Neural crest cell (in vitro differentiated cells): ENCODE data around the gene RUNX2. TPM values are rescaled to one million over a fixed set of nuclear protein-coding genes. Genes with fewer than 3 reads are reported as not detected.

Experiments
- DNase-seq: peaks from one replicate; pipeline ENCODE4 v3.0.0; 2021; ENCODE audit warnings: low read depth, mixed read lengths, low spot score
- H3K27ac Mint-ChIP-seq: one replicate; pipeline ENCODE4 v1.8.0; 2021; ENCODE audit warnings: mild to moderate bottlenecking, mixed read lengths; ENCODE audit not compliant: unreplicated experiment
- H3K27me3 Mint-ChIP-seq: 2 replicates; pipeline ENCODE4 v1.8.0; 2021; ENCODE audit warnings: low read depth, mild to moderate bottlenecking, mixed read lengths
- H3K36me3 Mint-ChIP-seq: 2 replicates; pipeline ENCODE4 v1.8.0; 2021; ENCODE audit warnings: low read depth, mild to moderate bottlenecking, mixed read lengths
- H3K4me1 Mint-ChIP-seq: 2 replicates; pipeline ENCODE4 v1.8.0; 2021; ENCODE audit warnings: mixed read lengths
- H3K4me3 Mint-ChIP-seq: one replicate; pipeline ENCODE4 v1.8.0; 2021; ENCODE audit warnings: mild to moderate bottlenecking, mixed read lengths
- H3K9me3 Mint-ChIP-seq: 2 replicates; pipeline ENCODE4 v1.8.0; 2021; ENCODE audit warnings: mixed read lengths
- CTCF ChIP-seq: fragments of 200-600 bp; sonication (generic); conservative IDR thresholded peaks from 2 replicates; pipeline ENCODE4 v1.5.0; 2021; ENCODE audit warnings: antibody characterized with exemption, mild to moderate bottlenecking
- total RNA-seq: library from RNA; stranded (reverse); gene quantifications from 2 replicates; pipeline ENCODE4 v1.2.1, GENCODE V29; 2021

The RUNX2 gene
- total RNA-seq, 1 donor from 2014 or later = 0.16 TPM

GRCh38 chr6:45584127-45584526 lies 256.0 kb downstream of the RUNX2 start:
- Mint-ChIP-seq H3K36me3 (peaks cover 3% of the 10 kb centered on the region), H3K9me3 (peaks cover 3% of the 10 kb centered on the region), H3K4me3 (no peak overlapping the region), H3K27me3 (no peaks in the 10 kb centered on the region), H3K27ac (no peak overlapping the region), H3K4me1 (no peaks in the 10 kb centered on the region)
- TF ChIP-seq CTCF = no peak
- DNase-seq = no peak

DNA sequence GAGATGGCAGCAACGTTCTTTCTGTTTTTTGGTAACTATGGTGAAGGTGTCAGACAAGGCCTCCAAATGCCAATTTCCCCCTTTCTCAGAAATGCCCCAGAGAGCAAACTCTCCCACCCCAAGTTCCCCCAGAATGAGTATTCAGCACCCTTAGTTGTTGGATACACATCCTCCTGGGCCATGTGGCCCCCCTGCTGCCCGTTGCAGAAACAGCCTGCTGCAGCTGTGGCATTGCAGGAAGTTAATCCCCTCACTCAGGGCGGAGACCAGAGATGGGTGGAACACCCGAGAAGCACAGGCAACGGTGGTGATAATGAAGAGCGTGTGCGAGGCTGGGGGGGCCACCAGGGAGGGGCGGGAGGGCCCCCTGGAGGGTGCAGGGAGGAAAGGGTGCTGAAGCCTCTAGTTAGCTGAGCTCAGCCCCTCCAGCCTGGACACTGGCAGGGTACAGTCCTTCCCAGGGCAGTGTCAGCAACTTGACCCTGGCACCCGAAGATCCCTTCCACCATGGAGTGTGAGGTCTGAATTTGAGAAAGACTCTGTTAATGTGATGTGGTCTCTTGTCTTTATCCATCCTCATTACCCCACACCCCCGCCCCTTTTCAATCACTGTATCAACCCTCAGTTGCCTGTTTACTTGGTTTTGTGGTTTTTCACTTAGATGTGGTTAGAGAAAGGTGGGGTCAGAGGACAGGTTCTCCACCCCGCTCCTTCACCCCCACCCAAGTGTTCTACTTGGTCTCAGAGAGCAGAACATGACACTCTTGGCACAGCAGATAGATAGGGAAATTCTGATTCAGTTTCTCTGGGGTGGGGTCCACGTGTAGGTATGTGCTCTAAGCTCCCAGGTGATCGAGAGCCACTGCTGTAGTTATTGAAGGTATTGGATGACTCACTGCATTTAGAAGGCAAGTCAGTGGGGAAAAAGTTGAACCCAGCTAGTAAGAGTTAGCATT lies 258.4 kb downstream of the RUNX2 start:
- Mint-ChIP-seq H3K36me3 (peaks cover 3% of the 10 kb centered on the region), H3K27ac (no peak overlapping the region), H3K4me1 (no peaks in the 10 kb centered on the region), H3K27me3 (no peaks in the 10 kb centered on the region), H3K9me3 (peaks cover 3% of the 10 kb centered on the region), H3K4me3 (no peak overlapping the region)
- no peak for DNase-seq
- no peak for TF ChIP-seq CTCF

- TF ChIP-seq CTCF = no peak
- H3K4me1 Mint-ChIP-seq = peaks cover 4% of the 10 kb centered on the region
- no peak overlapping the region for H3K4me3 Mint-ChIP-seq
- DNase-seq = no peak
- H3K9me3 Mint-ChIP-seq = no peaks in the 10 kb centered on the region
- no peaks in the 10 kb centered on the region for H3K27me3 Mint-ChIP-seq
- H3K27ac Mint-ChIP-seq = no peak overlapping the region
- H3K36me3 Mint-ChIP-seq = no peaks in the 10 kb centered on the region
Observed at GRCh38 chr6:45587229-45588060, 259.3 kb downstream of the RUNX2 start.

DNA sequence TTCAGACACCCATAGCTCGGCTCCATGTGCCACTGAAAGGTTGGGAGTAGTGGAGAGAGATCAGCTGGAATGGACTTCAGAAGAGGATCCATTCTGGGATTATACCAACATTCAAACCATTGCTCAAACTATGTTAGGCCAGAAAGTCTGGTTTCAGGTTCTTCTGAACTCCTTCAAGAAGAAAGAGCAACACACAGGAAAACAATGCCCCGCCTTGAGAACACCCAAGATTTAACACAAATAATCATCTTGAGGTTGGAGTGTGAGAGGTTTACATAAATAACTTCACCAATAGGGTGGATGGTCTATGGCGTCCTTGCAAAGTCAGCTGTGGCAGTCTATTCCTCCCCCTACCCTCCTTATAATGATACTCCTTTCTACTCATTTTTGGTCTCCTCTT lies 261.2 kb downstream of the RUNX2 start:
- no peaks in the 10 kb centered on the region for H3K27me3 Mint-ChIP-seq
- DNase-seq = no peak
- peaks cover 4% of the 10 kb centered on the region for H3K4me1 Mint-ChIP-seq
- TF ChIP-seq CTCF = no peak
- H3K4me3 Mint-ChIP-seq = no peak overlapping the region
- H3K9me3 Mint-ChIP-seq = no peaks in the 10 kb centered on the region
- no peak overlapping the region for H3K27ac Mint-ChIP-seq
- H3K36me3 Mint-ChIP-seq = no peaks in the 10 kb centered on the region

DNA sequence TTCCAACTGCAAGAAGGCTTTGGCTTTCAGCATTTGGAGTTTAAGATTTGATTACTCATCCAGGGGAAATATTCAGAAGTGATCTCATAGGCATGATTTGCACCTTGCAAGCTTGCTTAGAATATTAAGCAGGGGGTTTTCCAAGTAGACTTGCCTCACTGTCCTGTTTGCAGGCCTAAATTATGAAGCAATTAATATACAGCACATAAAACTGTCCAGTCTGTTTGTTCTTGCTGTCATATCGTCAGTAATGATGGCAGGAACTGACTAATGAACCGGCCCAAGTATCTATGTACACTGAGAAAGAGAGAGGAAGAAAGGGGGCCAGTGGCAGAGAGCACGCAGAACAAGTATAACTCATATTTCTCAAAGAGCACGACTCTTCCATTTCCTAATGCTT lies 262.1 kb downstream of the RUNX2 start:
- no peak overlapping the region for H3K27ac Mint-ChIP-seq
- no peak for DNase-seq
- TF ChIP-seq CTCF = no peak
- no peaks in the 10 kb centered on the region for H3K36me3 Mint-ChIP-seq
- H3K4me3 Mint-ChIP-seq = no peak overlapping the region
- H3K27me3 Mint-ChIP-seq = no peaks in the 10 kb centered on the region
- no peaks in the 10 kb centered on the region for H3K9me3 Mint-ChIP-seq
- H3K4me1 Mint-ChIP-seq = peaks cover 4% of the 10 kb centered on the region
